GM23338 (cell line): ENCODE measurements around the gene PGPEP1. TPM values are rescaled to one million over a fixed set of nuclear protein-coding genes. Genes with fewer than 3 reads are reported as not detected.

Source experiments
- ATAC-seq: fragments of 200-7000 bp; cut with Tn5 transposase; 3 replicates; pipeline ENCODE4 v1.9.1; 2020
- DNase-seq: peaks from one replicate; pipeline ENCODE4 v3.0.0-alpha.2; 2015; ENCODE audit warnings: low spot score
- H2AFZ ChIP-seq: fragments of 200-600 bp; sonication (generic); 2 replicates; pipeline ENCODE4 v1.8.0; 2016; ENCODE audit warnings: antibody characterized with exemption, mild to moderate bottlenecking, moderate library complexity
- H3F3A ChIP-seq: fragments of 200-600 bp; sonication (generic); replicated peaks from 2 replicates; pipeline ENCODE4 v1.8.0; 2017; ENCODE audit warnings: antibody characterized with exemption, mixed run types, low read depth
- H3K27ac ChIP-seq: fragments of 200-600 bp; sonication (generic); 2 replicates; pipeline ENCODE4 v1.6.1; 2016; ENCODE audit warnings: low read depth
- H3K27me3 ChIP-seq: fragments of 200-600 bp; sonication (generic); 2 replicates; pipeline ENCODE4 v1.8.0; 2016; ENCODE audit warnings: mild to moderate bottlenecking, mixed run types, moderate library complexity; ENCODE audit not compliant: insufficient read depth
- H3K36me3 ChIP-seq: fragments of 200-600 bp; sonication (generic); 2 replicates; pipeline ENCODE4 v1.8.0; 2016; ENCODE audit warnings: mild to moderate bottlenecking; ENCODE audit not compliant: insufficient read depth
- H3K4me1 ChIP-seq: fragments of 200-600 bp; sonication (generic); 2 replicates; pipeline ENCODE4 v1.8.0; 2016; ENCODE audit warnings: mild to moderate bottlenecking, moderate library complexity; ENCODE audit not compliant: insufficient read depth
- H3K4me2 ChIP-seq: fragments of 200-600 bp; sonication (generic); 2 replicates; pipeline ENCODE4 v1.7.1; 2017; ENCODE audit warnings: mixed run types
- H3K4me3 ChIP-seq: fragments of 200-600 bp; sonication (generic); 2 replicates; pipeline ENCODE4 v1.6.1; 2016; ENCODE audit warnings: mixed run types
- H3K79me2 ChIP-seq: fragments of 200-600 bp; sonication (generic); replicated peaks from 2 replicates; pipeline ENCODE4 v1.8.0; 2017; ENCODE audit warnings: mild to moderate bottlenecking; ENCODE audit not compliant: insufficient read depth
- H3K9me2 ChIP-seq: fragments of 200-600 bp; sonication (generic); 2 replicates; pipeline ENCODE4 v1.8.0; 2017; ENCODE audit not compliant: insufficient read depth
- H4K20me1 ChIP-seq: fragments of 200-600 bp; sonication (generic); replicated peaks from 2 replicates; pipeline ENCODE4 v1.8.0; 2017; ENCODE audit warnings: mild to moderate bottlenecking; ENCODE audit not compliant: insufficient read depth
- H3K27ac Mint-ChIP-seq: 2 replicates; pipeline ENCODE4 v1.8.0; 2020; ENCODE audit warnings: inconsistent platforms, mild to moderate bottlenecking, moderate library complexity, mixed read lengths
- H3K27me3 Mint-ChIP-seq: 3 replicates; pipeline ENCODE4 v1.8.0; 2022; ENCODE audit warnings: low read depth, mild to moderate bottlenecking, moderate library complexity, mixed read lengths, inconsistent platforms; ENCODE audit not compliant: insufficient read depth, poor library complexity
- H3K36me3 Mint-ChIP-seq: 3 replicates; pipeline ENCODE4 v1.8.0; 2021; ENCODE audit warnings: low read depth, mild to moderate bottlenecking, inconsistent platforms, moderate library complexity, mixed read lengths
- H3K4me1 Mint-ChIP-seq: 3 replicates; pipeline ENCODE4 v1.8.0; 2020; ENCODE audit warnings: mild to moderate bottlenecking, inconsistent platforms, mixed read lengths
- H3K4me3 Mint-ChIP-seq: 3 replicates; pipeline ENCODE4 v1.8.0; 2021; ENCODE audit warnings: moderate library complexity, mild to moderate bottlenecking, inconsistent platforms, mixed read lengths
- H3K9me3 Mint-ChIP-seq: 3 replicates; pipeline ENCODE4 v1.8.0; 2020; ENCODE audit warnings: moderate library complexity, mild to moderate bottlenecking, inconsistent platforms, mixed read lengths
- CREB1 ChIP-seq: fragments of 250-450 bp; sonication (Bioruptor Pico); IDR thresholded peaks from 2 replicates; pipeline ENCODE4 v1.5.0; 2020; ENCODE audit warnings: low read depth, mild to moderate bottlenecking, moderate library complexity
- EZH2 ChIP-seq: fragments of 200-600 bp; sonication (generic); IDR thresholded peaks from one replicate; pipeline ENCODE4 v1.8.0; 2017; ENCODE audit warnings: antibody characterized with exemption, mild to moderate bottlenecking, low read depth; ENCODE audit not compliant: unreplicated experiment
- JUNB ChIP-seq: IDR thresholded peaks from one replicate; pipeline ENCODE4 v1.6.1; 2016; ENCODE audit warnings: antibody characterized with exemption; ENCODE audit not compliant: unreplicated experiment
- NANOG ChIP-seq: IDR thresholded peaks from 2 replicates; pipeline ENCODE4 v1.6.1; 2016; ENCODE audit warnings: antibody characterized with exemption, borderline replicate concordance
- POLR2AphosphoS5 ChIP-seq: IDR thresholded peaks from 2 replicates; pipeline ENCODE4 v1.6.1; 2016; ENCODE audit warnings: antibody characterized with exemption, low read depth
- STAT1 ChIP-seq: IDR thresholded peaks from one replicate; pipeline ENCODE4 v1.6.1; 2016; ENCODE audit warnings: antibody characterized with exemption; ENCODE audit not compliant: unreplicated experiment
- ZNF114 ChIP-seq: fragments of 250-450 bp; sonication (Bioruptor Pico); IDR thresholded peaks from 2 replicates; pipeline ENCODE4 v1.5.0; 2020; ENCODE audit warnings: mild to moderate bottlenecking, moderate library complexity
- ZNF331 ChIP-seq: fragments of 250-450 bp; sonication (Bioruptor Pico); IDR thresholded peaks from 2 replicates; pipeline ENCODE4 v1.5.0; 2020; ENCODE audit warnings: low read depth, mild to moderate bottlenecking, moderate library complexity
- polyA plus RNA-seq: library from polyadenylated mRNA; unstranded; fragments of >200 nt; fragmentation: Nextera tagmentation; extraction: Ambion mirVana; gene quantifications from 2 replicates; pipeline ENCODE4 v1.2.1, GENCODE V29; 2016
- total RNA-seq: library from RNA; depleted of rRNA; stranded (reverse); fragments of >200 nt; shearing (Covaris generic); gene quantifications from 2 replicates; pipeline ENCODE4 v1.2.3, GENCODE V29; 2014
- TF ChIP-seq, protein P1 (sequence below): IDR thresholded peaks from 2 replicates; pipeline ENCODE4 v1.6.1; 2016; ENCODE audit warnings: antibody characterized with exemption
- TF ChIP-seq, protein P2 (sequence below), 2 experiments: fragments of 200-600 bp in 1 of 2; sonication (generic) in 1 of 2; conservative IDR thresholded peaks; 2 replicates each; pipeline versions ENCODE4 v1.5.1 to v1.6.1; 2016 to 2017; ENCODE audit warnings: antibody characterized with exemption in 2 of 2, low read depth in 2 of 2, mild to moderate bottlenecking in 2 of 2, moderate library complexity in 1 of 2
- TF ChIP-seq, protein P3 (sequence below): IDR thresholded peaks from one replicate; pipeline ENCODE4 v1.6.1; 2018; ENCODE audit warnings: antibody characterized with exemption; ENCODE audit not compliant: unreplicated experiment

The PGPEP1 gene
- total and polyA plus RNA-seq, 2 experiments from 2014 or later: 15.5 to 18.9 TPM

DNA sequence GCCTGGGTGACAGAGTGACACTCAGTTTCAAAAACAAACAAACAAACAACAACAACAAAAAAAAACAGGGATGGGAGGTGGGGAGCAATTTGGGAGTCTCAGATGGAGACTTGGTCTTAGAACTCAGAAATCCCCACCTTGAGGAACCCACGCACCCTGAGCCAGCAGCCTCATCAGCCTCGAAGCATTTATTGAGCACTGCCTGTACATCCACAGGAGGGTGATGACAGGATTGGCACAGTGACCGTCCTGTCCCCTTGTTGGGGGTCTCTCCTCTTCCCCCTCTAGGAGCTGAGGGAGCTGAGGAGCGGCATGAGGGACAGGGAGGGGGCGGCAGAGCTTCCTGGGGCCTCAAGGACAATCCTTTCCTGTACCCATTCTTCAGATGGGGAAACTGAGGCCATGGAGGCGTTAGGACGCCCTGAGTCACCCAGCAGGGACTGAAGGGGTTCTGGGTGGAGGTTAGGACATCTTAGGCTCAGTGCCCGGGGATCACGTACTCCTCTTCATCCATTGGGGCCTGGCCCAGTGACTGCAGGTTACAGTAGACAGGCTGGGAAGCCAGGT is 51.2 kb downstream of the PGPEP1 start:
- Histone ChIP-seq H3K4me3 (no peak overlapping the region), H3K79me2 (no peaks in the 10 kb centered on the region), H4K20me1 (no peaks in the 10 kb centered on the region), H2AFZ (no peak overlapping the region), H3K36me3 (no peaks in the 10 kb centered on the region), H3K4me2 (no peak overlapping the region), H3F3A (peaks cover 20% of the 10 kb centered on the region; the same call in 1 of the 2 replicates), H3K9me2 (no peaks in the 10 kb centered on the region), H3K27me3 (peaks cover 21% of the 10 kb centered on the region), H3K27ac (no peak overlapping the region), H3K4me1 (no peaks in the 10 kb centered on the region)
- H3K27ac Mint-ChIP-seq: no peak overlapping the region
- H3K27me3 Mint-ChIP-seq: peaks cover 31% of the 10 kb centered on the region
- H3K36me3 Mint-ChIP-seq: peaks cover 11% of the 10 kb centered on the region
- TF ChIP-seq ZNF114 (CRISPR knock-in tag) (no peak), STAT1 (no peak), JUNB (no peak), NANOG (no peak), EZH2 (no peak), POLR2AphosphoS5 (no peak), ZNF331 (CRISPR knock-in tag) (no peak), CREB1 (CRISPR knock-in tag) (no peak)
- TF ChIP-seq, protein P1, sequence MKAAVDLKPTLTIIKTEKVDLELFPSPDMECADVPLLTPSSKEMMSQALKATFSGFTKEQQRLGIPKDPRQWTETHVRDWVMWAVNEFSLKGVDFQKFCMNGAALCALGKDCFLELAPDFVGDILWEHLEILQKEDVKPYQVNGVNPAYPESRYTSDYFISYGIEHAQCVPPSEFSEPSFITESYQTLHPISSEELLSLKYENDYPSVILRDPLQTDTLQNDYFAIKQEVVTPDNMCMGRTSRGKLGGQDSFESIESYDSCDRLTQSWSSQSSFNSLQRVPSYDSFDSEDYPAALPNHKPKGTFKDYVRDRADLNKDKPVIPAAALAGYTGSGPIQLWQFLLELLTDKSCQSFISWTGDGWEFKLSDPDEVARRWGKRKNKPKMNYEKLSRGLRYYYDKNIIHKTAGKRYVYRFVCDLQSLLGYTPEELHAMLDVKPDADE: no peak
- TF ChIP-seq, protein P2, sequence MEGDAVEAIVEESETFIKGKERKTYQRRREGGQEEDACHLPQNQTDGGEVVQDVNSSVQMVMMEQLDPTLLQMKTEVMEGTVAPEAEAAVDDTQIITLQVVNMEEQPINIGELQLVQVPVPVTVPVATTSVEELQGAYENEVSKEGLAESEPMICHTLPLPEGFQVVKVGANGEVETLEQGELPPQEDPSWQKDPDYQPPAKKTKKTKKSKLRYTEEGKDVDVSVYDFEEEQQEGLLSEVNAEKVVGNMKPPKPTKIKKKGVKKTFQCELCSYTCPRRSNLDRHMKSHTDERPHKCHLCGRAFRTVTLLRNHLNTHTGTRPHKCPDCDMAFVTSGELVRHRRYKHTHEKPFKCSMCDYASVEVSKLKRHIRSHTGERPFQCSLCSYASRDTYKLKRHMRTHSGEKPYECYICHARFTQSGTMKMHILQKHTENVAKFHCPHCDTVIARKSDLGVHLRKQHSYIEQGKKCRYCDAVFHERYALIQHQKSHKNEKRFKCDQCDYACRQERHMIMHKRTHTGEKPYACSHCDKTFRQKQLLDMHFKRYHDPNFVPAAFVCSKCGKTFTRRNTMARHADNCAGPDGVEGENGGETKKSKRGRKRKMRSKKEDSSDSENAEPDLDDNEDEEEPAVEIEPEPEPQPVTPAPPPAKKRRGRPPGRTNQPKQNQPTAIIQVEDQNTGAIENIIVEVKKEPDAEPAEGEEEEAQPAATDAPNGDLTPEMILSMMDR (conservative IDR thresholded peaks at IDR 0.05; ENCODE audit: low read depth in 2 of 2): no peak
- TF ChIP-seq, protein P3, sequence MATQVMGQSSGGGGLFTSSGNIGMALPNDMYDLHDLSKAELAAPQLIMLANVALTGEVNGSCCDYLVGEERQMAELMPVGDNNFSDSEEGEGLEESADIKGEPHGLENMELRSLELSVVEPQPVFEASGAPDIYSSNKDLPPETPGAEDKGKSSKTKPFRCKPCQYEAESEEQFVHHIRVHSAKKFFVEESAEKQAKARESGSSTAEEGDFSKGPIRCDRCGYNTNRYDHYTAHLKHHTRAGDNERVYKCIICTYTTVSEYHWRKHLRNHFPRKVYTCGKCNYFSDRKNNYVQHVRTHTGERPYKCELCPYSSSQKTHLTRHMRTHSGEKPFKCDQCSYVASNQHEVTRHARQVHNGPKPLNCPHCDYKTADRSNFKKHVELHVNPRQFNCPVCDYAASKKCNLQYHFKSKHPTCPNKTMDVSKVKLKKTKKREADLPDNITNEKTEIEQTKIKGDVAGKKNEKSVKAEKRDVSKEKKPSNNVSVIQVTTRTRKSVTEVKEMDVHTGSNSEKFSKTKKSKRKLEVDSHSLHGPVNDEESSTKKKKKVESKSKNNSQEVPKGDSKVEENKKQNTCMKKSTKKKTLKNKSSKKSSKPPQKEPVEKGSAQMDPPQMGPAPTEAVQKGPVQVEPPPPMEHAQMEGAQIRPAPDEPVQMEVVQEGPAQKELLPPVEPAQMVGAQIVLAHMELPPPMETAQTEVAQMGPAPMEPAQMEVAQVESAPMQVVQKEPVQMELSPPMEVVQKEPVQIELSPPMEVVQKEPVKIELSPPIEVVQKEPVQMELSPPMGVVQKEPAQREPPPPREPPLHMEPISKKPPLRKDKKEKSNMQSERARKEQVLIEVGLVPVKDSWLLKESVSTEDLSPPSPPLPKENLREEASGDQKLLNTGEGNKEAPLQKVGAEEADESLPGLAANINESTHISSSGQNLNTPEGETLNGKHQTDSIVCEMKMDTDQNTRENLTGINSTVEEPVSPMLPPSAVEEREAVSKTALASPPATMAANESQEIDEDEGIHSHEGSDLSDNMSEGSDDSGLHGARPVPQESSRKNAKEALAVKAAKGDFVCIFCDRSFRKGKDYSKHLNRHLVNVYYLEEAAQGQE: no peak
- no peak for DNase-seq
- no peaks in the 10 kb centered on the region for H3K4me1 Mint-ChIP-seq
- no peak overlapping the region for H3K4me3 Mint-ChIP-seq
- no peaks in the 10 kb centered on the region for H3K9me3 Mint-ChIP-seq
- ATAC-seq: no peak
